ENCODE results near the gene USP4.

Gene USP4

DNA sequence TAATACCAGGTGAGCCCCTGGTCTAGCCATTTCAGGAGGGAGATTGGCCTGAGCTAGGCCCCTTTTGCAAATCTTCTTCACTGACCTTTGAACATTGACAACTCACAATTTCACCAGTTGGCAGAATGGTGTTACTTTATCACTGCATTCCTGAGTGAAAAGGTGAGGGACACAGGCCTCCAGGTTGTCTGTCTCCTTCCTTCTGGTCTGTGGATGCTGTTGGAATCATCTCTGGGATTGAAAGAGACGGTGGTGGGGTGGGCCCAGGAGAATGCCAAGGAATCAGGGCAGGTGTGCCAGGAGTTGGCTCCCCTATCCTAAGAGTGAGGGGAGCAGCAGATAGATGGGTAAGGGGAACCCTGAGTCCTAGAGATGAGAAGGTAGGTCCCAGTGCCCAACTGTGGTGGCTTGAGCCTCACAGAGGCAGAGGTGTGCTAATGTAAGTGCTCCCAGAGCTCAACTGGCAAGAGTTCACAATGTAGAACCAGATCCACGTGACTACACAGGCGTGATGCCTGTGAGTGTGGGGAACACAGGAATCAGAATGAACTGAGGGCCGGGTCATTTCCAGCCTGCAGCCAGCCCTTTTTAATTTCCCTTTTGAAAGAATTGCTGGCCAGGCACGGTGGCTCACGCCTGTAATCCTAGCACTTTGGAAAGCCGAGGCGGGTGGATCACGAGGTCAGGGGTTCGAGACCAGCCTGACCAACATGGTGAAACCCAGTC is 74.0 kb downstream of the USP4 start:
- H3K27me3 ChIP-seq (replicated peaks), result no peaks in the 10 kb centered on the region
- TF ChIP-seq CTCF (IDR thresholded peaks at IDR 0.05; ENCODE audit: low read depth, low read length, missing control alignments), result no peak
- in situ Hi-C loops (cut with HindIII; ENCODE audit: low pct_ligation_motif_present, low sequenced_read_pairs), result no loop called here
- H3K27ac ChIP-seq, result no peak overlapping the region
- H3K4me3 ChIP-seq (ENCODE audit: low read depth, low read length), result no peak overlapping the region
- DNase-seq, result no peak
- H3K36me3 ChIP-seq (replicated peaks), result no peaks in the 10 kb centered on the region

- H3K27ac ChIP-seq, result no peak overlapping the region
- H3K27me3 ChIP-seq (replicated peaks), result no peaks in the 10 kb centered on the region
- in situ Hi-C loops (cut with HindIII; ENCODE audit: low pct_ligation_motif_present, low sequenced_read_pairs), result no loop called here
- no peaks in the 10 kb centered on the region for H3K36me3 ChIP-seq (replicated peaks)
- no peak for DNase-seq
- H3K4me3 ChIP-seq (ENCODE audit: low read depth, low read length), result no peak overlapping the region
- TF ChIP-seq CTCF (IDR thresholded peaks at IDR 0.05; ENCODE audit: low read depth, low read length, missing control alignments), result no peak
These were observed 76.5 kb downstream of the USP4 start for GRCh38 chr3:49263159-49263889.

- no peak overlapping the region for H3K27ac ChIP-seq
- in situ Hi-C loops (cut with HindIII; ENCODE audit: low pct_ligation_motif_present, low sequenced_read_pairs), result no loop called here
- no peak for DNase-seq
- TF ChIP-seq CTCF (IDR thresholded peaks at IDR 0.05; ENCODE audit: low read depth, low read length, missing control alignments), result no peak
- H3K4me3 ChIP-seq (ENCODE audit: low read depth, low read length), result no peak overlapping the region
- H3K27me3 ChIP-seq (replicated peaks), result no peaks in the 10 kb centered on the region
- no peaks in the 10 kb centered on the region for H3K36me3 ChIP-seq (replicated peaks)
These were observed 79.0 kb downstream of the USP4 start for GRCh38 chr3:49260806-49261324.

DNA sequence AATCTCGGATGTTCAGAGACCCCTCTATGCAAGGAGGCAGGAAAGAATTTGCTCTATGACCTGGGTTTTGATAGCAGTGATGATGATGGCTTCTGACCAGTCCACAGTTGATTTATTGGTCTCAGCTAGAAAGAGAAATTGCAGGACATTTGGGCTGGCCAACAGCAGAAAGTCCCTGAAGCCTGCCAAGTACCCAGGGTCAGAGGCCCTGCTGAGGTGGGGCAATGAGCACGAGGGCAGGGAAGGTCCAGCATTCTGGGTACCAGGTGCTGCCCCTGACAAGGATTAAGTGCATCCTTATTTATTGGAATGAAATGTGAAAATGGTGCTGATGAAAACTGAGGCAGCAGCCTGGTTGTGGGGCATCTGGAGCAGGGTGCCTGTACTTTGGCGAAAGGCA is 82.7 kb downstream of the USP4 start:
- no peaks in the 10 kb centered on the region for H3K36me3 ChIP-seq (replicated peaks)
- H3K27me3 ChIP-seq (replicated peaks), result no peaks in the 10 kb centered on the region
- in situ Hi-C loops (cut with HindIII; ENCODE audit: low pct_ligation_motif_present, low sequenced_read_pairs), result no loop called here
- H3K27ac ChIP-seq, result no peak overlapping the region
- TF ChIP-seq CTCF (IDR thresholded peaks at IDR 0.05; ENCODE audit: low read depth, low read length, missing control alignments), result no peak
- H3K4me3 ChIP-seq (ENCODE audit: low read depth, low read length), result no peak overlapping the region
- no peak for DNase-seq

- Histone ChIP-seq H3K36me3 (replicated peaks) (no peaks in the 10 kb centered on the region), H3K27me3 (replicated peaks) (no peaks in the 10 kb centered on the region), H3K27ac (no peak overlapping the region), H3K4me3 (ENCODE audit: low read depth, low read length) (no peak overlapping the region)
- DNase-seq, result no peak
- in situ Hi-C loops (cut with HindIII; ENCODE audit: low pct_ligation_motif_present, low sequenced_read_pairs), result no loop called here
- TF ChIP-seq CTCF (IDR thresholded peaks at IDR 0.05; ENCODE audit: low read depth, low read length, missing control alignments), result no peak
These were observed 83.9 kb downstream of the USP4 start for GRCh38 chr3:49255718-49256511.

Measured in brain microvascular endothelial cell (primary cell).